ENCODE measurements around the gene STARD13.
A peak's percentile ranks its signal among the peaks of the same experiment; 100 is the strongest.

STARD13 gene

DNA sequence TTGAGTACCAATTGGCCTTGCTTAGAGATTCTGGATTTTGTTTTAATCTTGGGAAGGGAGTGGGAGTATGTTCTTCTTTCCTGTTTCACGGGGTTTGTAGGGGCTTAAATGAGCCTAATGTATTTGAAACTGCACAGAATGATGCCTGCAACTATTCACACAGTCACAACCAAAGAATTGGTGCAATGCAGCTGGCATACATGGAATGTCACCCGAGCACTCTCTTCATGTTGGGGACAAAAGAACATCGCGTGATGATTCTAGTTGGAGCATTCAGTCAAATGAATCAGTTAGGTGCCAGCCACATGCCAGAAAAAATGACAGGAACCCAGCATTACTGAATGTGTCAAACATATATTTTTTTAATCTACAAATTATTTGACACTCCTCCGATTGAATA is 22.1 kb downstream of the STARD13 start:
- no peak for DNase-seq (ENCODE audit: low read depth in 1 of 2, low spot score in 1 of 2)
- H3K27me3 ChIP-seq (ENCODE audit: insufficient read depth, poor library complexity, severe bottlenecking) = no peaks in the 10 kb centered on the region
- H3K4me3 ChIP-seq (replicated peaks; ENCODE audit: insufficient read depth, low read length) = no peak overlapping the region
- no peak overlapping the region for H3K27ac ChIP-seq (replicated peaks)
- TF ChIP-seq, protein P1, sequence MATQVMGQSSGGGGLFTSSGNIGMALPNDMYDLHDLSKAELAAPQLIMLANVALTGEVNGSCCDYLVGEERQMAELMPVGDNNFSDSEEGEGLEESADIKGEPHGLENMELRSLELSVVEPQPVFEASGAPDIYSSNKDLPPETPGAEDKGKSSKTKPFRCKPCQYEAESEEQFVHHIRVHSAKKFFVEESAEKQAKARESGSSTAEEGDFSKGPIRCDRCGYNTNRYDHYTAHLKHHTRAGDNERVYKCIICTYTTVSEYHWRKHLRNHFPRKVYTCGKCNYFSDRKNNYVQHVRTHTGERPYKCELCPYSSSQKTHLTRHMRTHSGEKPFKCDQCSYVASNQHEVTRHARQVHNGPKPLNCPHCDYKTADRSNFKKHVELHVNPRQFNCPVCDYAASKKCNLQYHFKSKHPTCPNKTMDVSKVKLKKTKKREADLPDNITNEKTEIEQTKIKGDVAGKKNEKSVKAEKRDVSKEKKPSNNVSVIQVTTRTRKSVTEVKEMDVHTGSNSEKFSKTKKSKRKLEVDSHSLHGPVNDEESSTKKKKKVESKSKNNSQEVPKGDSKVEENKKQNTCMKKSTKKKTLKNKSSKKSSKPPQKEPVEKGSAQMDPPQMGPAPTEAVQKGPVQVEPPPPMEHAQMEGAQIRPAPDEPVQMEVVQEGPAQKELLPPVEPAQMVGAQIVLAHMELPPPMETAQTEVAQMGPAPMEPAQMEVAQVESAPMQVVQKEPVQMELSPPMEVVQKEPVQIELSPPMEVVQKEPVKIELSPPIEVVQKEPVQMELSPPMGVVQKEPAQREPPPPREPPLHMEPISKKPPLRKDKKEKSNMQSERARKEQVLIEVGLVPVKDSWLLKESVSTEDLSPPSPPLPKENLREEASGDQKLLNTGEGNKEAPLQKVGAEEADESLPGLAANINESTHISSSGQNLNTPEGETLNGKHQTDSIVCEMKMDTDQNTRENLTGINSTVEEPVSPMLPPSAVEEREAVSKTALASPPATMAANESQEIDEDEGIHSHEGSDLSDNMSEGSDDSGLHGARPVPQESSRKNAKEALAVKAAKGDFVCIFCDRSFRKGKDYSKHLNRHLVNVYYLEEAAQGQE (IDR thresholded peaks at IDR 0.05; ENCODE audit: insufficient replicate concordance, low read depth) = no peak
- TF ChIP-seq POLR2AphosphoS5 (IDR thresholded peaks at IDR 0.05; ENCODE audit: low read depth) (no peak), GABPA (IDR thresholded peaks at IDR 0.05; ENCODE audit: low read depth) (no peak), SPI1 (IDR thresholded peaks at IDR 0.05; ENCODE audit: borderline replicate concordance, low read depth) (no peak)
- TF ChIP-seq, protein P2, sequence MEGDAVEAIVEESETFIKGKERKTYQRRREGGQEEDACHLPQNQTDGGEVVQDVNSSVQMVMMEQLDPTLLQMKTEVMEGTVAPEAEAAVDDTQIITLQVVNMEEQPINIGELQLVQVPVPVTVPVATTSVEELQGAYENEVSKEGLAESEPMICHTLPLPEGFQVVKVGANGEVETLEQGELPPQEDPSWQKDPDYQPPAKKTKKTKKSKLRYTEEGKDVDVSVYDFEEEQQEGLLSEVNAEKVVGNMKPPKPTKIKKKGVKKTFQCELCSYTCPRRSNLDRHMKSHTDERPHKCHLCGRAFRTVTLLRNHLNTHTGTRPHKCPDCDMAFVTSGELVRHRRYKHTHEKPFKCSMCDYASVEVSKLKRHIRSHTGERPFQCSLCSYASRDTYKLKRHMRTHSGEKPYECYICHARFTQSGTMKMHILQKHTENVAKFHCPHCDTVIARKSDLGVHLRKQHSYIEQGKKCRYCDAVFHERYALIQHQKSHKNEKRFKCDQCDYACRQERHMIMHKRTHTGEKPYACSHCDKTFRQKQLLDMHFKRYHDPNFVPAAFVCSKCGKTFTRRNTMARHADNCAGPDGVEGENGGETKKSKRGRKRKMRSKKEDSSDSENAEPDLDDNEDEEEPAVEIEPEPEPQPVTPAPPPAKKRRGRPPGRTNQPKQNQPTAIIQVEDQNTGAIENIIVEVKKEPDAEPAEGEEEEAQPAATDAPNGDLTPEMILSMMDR (IDR thresholded peaks at IDR 0.05; ENCODE audit: insufficient read depth, low read length) = no peak

DNA sequence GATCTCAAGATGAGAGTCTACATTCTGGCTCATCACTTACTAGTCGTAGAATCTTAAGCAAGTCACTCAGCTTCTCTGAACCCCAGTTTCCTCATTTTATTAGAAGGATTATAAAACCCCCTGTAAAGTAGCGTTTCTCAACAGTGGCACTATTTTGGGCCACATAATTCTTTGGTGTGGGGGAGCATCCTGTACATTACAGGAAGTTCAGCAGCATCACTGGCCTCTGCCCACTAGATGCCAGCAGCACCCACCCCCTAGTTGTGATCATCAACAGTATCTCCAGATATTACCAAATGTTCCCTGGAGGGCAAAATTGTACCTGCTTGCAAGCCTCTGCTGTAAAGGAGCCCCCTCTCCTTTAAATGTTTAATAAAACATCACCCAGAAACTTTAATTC is 22.6 kb downstream of the STARD13 start:
- Histone ChIP-seq H3K27me3 (ENCODE audit: insufficient read depth, poor library complexity, severe bottlenecking) (no peaks in the 10 kb centered on the region), H3K27ac (replicated peaks) (no peak overlapping the region), H3K4me3 (replicated peaks; ENCODE audit: insufficient read depth, low read length) (no peak overlapping the region)
- DNase-seq (ENCODE audit: low read depth in 1 of 2, low spot score in 1 of 2) = peak in 1 of 2 experiments; percentile 31
- TF ChIP-seq GABPA (IDR thresholded peaks at IDR 0.05; ENCODE audit: low read depth) (no peak), SPI1 (IDR thresholded peaks at IDR 0.05; ENCODE audit: borderline replicate concordance, low read depth) (0 out of 2 replicates have a peak, but pooled peaks have one; percentile 3)
- TF ChIP-seq, protein P1 (IDR thresholded peaks at IDR 0.05; ENCODE audit: insufficient replicate concordance, low read depth) = no peak
- TF ChIP-seq, protein P2 (IDR thresholded peaks at IDR 0.05; ENCODE audit: insufficient read depth, low read length) = peak; percentile 15

DNA sequence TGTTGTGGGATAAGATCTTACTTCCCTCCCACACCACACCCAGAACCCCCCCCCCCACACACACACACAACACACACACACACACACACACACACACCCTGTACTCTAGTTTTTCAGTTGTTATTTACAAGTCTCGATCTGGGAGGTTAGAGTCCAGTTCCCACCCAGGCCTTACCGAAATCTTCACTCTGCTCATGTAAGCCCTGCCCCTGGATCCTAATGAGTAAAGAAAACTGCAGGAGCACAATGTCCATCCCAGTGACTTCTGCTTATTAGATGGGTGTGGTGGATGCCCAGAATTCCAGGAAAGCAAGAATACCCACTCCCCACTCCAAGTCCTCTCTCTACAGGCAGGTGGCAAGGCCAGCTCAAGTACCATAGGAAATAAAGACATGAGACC is 23.0 kb downstream of the STARD13 start:
- H3K27ac ChIP-seq (replicated peaks) = no peak overlapping the region
- no peaks in the 10 kb centered on the region for H3K27me3 ChIP-seq (ENCODE audit: insufficient read depth, poor library complexity, severe bottlenecking)
- no peak for TF ChIP-seq SPI1 (IDR thresholded peaks at IDR 0.05; ENCODE audit: borderline replicate concordance, low read depth)
- TF ChIP-seq GABPA (IDR thresholded peaks at IDR 0.05; ENCODE audit: low read depth) = no peak
- TF ChIP-seq, protein P1 (IDR thresholded peaks at IDR 0.05; ENCODE audit: insufficient replicate concordance, low read depth) = no peak
- TF ChIP-seq, protein P2 (IDR thresholded peaks at IDR 0.05; ENCODE audit: insufficient read depth, low read length) = no peak
- no peak for TF ChIP-seq POLR2AphosphoS5 (IDR thresholded peaks at IDR 0.05; ENCODE audit: low read depth)
- DNase-seq (ENCODE audit: low read depth in 1 of 2, low spot score in 1 of 2) = no peak
- H3K4me3 ChIP-seq (replicated peaks; ENCODE audit: insufficient read depth, low read length) = no peak overlapping the region
